ENCODE results near the gene PHLDB2.

Gene PHLDB2

DNA sequence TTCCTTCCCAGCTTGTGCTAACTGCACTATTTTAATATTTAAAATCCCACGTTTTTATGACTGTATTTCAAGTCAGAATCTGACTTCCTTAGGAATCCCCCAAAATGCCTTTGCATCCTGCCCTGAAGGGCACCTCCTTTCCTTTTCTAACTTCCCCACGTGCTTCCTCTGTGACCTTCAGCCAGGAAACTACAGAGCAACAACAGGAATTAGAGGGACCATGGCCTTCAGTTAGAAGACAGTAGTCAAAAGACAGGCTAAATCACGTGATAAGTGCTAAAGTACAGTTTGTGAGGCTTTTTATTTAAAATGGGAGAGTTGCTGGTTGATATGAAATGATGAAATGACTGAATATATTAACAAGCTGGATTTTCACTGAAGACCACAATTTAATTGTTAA is 108.0 kb downstream of the PHLDB2 start:
- no peak for DNase-seq

DNA sequence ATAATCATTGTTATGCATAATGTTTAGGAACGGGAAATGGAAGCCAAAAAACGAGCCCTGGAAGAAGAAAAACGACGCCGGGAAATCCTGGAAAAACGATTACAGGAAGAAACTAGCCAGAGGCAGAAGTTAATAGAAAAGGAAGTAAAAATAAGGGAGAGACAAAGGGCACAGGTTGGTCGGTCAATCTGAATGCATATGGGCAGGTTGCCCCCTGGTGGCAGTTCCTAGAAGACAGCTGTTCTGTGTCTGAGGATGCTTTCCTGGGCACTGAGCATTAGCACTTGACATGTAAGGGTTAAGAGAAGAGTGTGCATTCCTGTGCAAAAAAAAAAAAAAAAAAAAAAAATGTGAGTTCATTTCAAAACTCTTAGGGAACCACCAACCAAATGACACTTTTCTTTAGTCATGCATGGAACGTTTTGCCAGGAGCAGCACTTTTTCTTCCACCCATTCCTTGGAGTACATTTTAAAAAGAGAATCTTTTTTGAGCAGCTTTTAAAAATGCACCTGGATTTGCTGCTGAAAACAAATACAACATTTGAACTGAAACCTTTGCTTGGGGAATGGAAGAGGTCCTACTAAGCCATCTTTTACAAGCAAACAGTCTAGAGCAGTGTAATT is 108.7 kb downstream of the PHLDB2 start:
- peak; percentile 82 for DNase-seq

DNA sequence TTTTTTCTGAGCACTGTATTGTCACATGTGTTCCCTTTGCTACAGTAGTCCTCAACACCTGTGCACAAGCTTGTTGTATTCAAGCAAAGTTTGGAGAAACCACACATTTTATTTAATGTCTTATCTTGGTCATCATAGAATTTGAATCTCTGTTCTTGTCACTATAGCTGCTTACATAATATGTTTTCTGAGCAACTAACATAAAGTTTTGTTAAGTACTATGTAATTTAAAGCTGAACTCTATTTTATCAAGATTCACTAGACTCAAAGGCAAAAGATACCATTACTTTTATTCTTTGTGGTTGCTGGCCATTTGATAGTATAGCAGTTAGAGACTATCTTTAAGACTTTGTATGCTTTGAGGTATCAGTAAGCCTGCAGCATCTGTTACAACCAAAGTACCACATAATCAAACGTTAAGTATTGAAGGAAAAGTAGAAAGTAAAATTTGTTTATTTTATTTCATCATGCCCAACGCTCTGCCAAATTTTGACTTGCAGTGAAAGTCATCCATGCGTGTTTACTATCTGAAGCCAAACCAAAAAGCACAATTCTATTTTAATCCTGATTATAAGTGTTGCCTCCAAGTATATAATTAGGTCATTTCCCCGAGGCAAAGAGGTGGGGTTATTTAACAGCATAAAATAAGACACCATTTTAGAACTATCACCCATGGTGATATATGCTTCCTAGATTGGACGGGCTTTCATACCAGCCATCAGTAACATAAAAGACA is 109.4 kb downstream of the PHLDB2 start:
- no peak for DNase-seq

DNA sequence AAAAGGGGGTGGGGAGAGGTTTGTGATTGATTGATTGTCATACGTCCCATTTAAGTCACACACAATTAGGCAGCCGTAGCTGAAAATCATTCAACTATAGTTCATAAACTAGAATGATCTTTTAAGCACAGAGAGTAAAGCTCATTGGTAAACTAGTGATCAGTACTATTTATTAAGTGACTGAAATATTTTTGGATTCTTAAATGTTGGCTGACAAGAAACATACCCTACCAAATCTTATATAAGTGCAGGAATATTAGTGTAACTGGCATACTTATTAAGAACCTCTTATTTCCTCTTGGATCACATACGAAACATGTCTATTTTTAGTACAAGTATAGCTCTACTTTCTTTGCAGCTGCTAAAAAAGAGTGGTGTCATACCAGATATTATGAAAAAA is 111.3 kb downstream of the PHLDB2 start:
- DNase-seq: no peak

DNA sequence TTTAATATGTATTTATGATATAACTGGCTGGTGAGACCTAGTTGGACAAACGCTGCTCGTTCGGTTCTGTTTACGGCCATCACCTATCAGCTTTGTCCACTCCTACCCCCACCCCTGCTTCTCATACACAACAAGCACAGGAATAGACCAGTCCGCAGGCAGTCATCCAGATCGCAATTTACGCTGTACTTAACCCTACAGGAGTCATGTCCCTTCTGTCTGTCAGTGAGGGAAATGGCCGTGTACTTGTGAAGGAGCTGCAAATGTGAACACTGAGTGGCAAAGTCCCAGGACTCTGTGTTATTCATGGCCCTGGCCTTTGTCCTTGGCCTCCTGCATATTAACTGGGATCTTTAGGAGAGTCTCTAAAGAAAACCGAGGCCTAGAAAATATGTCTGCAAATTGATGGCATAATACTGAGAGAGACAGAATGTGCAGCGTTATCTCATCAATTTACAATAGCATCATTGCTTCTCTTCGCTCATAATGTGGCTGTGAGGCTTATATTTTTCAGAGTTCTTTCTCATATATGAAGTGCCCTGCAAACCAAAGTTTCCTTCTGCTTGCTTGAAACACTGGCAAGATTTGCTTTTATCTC is 112.6 kb downstream of the PHLDB2 start:
- DNase-seq: no peak

DNA sequence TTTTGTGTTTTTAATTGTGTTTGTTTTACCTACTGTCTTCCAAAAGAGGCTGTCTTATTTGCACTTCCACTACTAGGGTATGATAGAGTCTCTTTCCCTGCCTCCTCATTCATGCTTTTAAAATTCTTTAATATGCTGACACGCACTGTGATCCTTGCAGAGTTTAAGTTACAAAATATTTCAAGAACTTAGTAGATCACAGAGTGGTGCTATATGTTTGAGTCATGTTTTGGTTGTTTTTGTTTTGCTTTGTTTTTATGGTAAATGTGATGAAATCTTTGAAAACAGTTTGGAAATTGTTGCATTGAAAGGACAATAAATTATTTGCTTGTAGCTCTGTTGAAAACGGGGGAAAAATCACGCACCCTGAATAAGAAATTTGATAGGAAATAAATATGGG is 113.8 kb downstream of the PHLDB2 start:
- DNase-seq: no peak

DNA sequence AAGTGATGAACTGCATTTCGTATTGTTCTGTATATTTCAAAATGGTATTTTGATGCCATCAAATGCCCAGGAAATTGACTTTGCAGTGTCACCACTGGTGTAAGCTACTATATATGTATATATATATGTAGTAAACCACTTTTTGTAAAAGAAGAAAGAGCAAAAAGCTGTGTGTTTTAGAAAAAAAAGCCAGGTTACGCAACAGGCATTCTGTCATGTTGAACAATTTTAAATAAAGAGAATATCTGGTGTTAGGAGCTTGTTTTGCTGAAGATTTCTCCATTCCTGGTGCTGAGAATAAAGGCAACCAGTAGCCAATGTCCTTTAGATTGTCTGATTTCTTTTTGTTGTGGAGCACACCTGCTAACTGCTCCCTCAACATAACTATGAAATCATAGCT is 116.1 kb downstream of the PHLDB2 start:
- no peak for DNase-seq

DNA sequence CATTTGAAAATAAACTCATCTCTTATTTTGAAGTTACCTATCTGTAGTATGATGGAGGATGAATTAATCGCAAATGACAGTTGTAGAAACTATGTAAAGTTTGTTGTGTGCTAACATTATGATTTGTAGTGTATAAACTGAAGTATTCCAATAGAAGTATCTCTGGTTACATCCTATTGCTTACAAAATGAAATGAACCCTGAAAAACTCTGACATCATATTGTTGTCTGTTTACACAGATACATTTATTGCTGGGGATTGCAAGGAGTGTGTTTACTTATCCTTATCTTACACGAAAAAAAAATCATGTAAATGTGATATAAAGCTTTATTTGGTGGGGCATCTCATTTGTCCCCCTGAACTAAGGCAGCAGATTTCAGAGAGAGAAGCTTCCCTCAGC is 117.2 kb downstream of the PHLDB2 start:
- DNase-seq: no peak

DNA sequence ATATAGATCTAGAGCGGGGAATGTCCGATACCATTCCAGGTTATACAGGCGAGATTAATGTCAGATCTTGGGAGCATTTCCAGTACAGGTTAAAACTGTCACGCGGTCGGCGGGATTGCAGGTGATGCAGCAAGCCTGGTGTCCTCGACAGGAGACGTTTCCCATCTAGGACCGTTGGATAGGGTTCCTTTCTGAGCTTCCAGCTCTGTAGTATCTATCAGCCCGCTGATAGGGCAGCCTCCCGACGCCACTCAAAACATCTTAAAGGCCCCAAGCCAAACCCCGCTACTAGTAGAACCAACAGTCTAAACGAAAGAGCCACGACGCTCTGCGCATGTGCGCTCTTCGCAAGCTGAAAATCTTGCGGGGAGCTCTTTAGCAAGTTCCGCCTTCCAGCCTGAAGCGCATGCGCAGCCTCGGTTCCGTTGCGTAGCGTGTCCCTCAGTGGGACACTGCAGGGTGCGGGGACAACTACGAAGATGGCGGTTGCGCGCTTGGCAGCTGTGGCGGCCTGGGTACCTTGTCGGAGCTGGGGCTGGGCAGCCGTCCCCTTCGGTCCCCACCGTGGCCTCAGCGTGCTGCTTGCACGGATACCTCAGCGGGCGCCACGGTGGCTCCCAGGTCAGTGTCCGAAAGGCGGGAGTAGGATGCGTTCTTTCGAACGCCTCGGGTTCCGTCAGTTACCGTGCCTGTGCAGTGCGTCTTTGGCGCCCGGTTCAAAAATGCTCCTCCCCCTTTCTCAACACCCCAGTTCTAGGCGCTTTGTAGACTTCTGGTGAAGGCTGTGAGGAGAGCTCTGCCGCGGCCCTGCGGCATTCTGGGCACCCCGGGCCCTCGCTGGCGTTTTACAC is 119.7 kb downstream of the PHLDB2 start, which contains the start of gene ABHD10:
TSS of gene ABHD10 (plus strand) at position 444 of the 851 bp plus-strand sequence. CDS start at position 480, 36 bp downstream.
- DNase-seq: peak; percentile 97

DNA sequence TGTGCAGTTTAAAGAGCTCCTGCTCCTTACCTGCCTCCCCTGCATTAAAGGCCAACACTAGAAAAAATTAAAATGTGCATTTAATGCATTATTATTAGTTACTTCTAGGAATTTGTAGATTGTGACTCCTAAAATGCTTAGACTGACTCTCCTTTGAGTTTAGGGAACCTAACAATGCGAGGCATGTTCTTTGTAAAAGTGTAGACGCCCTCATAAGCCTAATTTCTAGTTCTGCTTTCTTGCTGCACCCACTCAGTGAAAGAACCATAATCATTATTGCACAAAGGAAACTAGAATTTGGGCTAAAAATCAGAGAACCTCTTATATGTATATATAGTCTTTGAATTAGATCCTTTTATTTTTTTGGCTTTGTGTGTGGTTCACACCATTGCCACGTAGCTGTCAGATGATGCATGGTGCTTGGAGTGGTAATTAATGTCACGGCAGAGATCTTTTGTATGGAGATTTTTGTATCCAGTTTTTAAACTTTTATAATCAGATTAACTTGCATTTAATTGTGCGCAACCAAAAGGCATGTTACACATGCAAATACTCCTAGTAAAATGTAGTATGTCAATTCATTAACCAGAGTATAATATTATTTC is 120.5 kb downstream of the PHLDB2 start:
- DNase-seq: no peak

DNA sequence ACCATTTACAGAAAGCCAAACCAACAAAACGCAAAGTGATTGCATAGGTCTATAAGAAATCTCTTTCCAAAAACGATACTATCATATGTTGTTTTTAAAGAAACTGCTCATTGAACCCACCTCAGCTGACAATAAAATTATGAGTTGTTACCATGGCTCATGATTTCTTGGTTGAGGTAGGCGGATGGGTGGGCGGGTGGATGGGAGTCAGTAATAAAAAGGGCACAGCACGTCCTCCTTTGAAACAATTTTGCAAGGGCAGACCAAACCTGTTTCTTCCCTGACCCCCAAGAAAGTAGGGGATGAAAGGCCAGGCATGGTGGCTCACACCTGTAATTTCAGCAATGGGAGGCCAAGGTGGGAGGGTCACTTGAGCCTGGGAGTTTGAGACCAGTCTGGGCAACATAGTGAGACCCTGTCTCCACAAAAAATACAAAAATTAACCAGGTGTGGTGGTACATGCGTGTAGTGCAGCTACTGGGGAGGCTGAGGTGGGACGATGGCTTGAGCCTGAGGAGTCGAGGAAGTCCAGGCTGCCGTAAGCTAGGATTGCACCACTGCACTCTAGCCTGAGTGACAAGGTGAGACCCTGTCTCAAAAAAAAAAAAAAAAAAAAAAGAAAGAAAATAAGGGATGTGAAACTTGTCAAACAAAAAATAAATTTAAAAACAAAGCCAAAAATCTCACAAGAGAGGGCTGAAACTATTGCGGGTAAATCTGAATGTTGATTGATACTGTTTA is 121.8 kb downstream of the PHLDB2 start:
- DNase-seq: peak; percentile 73

DNA sequence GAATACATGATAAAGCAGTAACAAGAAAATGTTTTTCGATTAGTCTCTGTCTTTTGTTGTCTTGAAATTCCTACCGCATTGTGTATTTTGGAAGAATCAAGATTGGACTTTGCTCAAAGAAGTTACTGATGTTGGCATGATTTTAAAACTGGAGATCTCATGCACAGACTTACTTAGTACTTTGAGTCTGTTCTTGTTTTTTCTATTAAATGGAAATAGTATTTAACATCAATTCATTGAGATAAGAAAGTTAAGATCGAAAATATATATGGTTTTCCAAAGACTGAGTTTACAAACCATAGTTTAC is 122.3 kb downstream of the PHLDB2 start:
- no peak for DNase-seq

DNA sequence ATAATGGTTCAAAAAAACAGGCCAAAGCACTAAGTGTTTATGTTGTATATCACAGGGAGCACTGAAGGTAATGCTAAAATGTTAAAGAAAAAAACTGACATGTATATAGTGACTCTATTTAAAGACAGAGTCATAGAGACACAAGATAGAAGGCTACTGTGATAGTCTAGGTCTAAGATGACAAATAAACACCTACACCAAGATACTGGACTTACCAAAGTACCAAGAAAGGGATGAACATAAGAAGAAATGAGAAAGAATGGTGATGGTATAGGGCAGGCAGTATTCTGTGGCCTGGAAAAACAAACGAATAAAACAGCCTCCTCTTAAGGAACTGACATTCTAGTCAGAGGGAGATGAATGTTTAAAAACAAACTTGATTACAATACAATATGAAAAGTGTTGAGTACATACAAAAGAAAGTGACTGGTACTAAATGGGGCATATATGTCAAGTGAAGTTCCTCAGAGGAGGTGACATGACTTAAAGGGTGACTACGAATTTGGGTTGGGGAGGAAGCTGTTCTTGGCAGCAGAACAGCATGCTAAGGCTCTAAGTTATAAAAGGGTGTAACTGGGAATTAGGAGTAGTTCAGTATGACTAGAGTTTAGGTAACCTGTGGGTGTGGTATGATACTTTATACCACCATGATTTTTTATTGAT is 125.7 kb downstream of the PHLDB2 start:
- DNase-seq: no peak

DNA sequence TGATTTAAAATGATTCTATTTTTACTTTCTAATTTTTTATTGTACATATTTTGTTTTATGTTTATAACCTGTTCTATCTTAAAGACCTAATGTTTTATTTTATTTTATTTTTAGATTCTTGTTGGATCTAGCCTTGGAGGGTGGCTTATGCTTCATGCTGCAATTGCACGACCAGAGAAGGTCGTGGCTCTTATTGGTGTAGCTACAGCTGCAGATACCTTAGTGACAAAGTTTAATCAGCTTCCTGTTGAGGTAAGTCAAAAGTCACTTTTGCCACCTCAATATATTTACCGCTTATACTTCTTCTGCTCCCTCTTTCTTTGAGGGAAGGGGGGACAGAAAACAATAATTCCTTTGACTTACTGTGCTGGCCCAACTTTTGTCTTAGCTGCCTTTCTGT is 127.7 kb downstream of the PHLDB2 start:
- DNase-seq: no peak

DNA sequence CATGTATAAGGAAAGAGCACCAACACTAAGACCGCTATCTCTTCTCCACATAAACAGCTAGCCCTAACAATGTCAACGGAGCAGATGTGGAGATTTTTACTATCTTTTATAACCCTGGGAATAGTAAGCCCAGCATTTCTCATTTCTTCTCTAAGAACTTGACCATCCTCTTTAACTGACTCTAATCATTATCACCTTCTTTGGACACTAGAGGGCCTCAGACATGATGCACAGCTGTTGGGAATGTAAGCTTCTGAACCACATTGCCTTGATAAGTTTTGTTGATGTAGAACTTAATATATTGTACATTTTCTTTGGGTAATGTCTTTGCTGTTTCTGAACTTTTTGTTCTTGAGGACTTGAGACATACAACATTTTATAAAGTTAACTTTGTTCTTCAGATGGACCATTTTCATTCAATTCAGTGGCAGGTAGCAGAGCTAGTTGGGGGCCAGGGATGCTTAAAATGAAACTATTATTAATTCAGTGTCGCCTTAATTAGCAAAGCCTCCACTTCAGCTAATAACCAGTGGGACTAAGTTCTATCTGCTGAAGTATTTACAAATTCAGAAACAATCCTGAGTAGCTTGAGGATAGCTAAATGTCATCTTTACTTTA is 130.1 kb downstream of the PHLDB2 start:
- DNase-seq: no peak

DNA sequence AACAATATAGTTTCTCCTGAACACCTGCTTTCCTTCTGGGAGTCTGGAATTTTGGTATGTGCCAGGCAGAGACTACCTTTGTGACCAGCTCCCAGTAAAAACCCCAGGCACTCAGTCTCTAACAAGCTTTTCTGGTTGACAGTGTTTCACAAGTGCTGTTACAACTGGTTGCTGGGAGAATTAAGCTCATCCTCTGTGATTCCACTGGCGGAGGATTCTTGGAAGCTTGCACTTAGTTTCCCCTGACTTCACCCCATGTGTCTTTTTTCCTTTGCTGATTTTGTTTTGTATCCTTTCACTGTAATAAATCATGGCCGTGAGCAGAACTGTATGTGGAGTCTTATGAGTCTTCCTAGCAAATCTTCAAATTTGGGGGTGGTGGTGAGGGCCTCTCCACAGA is 134.0 kb downstream of the PHLDB2 start:
- DNase-seq: no peak

DNA sequence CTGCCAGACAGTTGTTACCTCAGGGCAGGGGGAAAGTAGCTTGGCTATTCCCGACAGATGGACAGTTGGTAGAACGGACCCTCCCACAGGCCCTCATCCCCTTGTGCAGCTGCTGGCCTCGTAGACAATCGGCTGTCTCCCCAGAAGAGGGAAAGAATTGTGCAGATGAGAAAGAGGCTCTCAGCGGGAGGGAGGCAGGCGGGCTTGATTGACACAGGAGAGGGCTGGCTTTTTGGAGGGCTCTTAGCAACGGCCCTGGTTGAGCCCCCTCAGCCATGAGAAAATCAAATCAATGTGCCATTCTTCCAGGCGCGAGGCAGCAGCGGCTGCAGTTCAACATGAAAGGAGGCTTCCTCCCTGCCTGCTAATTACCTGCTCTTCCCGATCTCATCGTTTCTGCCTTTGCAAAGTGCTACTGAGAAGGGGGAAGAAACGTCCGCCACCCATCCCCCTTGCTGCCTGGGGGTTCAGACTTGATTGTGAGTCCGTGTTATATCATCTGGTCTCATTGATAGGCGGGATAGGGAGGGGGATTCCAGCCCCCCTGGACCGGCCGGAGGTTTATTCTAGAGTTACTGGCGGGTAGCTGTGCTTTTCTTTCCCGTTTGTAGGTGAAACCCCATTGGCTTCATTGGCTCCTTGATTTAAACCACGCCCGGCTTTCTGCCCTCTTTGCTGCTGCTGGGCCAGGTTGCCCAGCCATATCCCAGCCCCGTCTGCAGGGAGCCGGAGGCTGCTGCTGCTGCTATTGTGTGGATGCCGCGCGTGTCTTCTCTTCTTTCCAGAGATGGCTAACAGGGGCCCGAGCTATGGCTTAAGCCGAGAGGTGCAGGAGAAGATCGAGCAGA is 139.8 kb downstream of the PHLDB2 start, which contains the start of gene TAGLN3:
TSS of gene TAGLN3 (plus strand) at position 287 of the 848 bp plus-strand sequence. CDS start at position 788, 501 bp downstream.
- DNase-seq: no peak

DNA sequence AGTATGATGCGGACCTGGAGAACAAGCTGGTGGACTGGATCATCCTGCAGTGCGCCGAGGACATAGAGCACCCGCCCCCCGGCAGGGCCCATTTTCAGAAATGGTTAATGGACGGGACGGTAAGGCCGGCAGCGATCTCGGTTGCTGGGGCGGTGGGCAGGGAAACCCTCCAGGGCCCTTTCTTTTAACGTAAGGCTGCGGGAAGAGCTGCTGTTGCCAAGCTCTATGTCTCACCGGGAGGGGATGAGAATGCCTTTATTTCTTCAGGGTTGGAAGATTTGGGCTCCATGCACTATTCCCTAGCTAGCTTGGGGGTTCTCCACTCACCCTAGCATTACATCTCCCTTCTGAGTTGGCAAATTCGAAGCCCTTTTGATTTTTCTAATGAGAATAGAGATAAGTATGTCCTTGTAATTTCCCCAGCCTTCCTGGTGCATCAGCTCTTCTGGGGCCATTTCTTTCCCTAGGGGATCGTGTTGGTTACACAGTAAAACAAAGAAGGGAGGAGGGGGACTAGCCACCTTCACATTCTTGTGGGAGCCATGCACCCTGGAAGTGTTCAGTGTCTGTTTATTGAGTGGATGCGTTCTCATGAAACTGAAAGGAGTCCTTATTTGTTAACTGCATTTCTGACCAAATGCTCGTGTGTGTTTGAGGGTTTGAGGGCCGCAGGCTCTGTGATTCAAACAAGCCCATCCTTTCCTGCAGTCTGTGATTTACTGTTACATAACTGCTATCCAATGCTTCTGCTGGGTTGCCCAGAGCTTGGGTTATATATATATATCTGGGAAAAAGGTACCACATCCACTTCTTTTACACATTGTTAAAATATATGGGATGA is 140.6 kb downstream of the PHLDB2 start:
- DNase-seq: no peak

DNA sequence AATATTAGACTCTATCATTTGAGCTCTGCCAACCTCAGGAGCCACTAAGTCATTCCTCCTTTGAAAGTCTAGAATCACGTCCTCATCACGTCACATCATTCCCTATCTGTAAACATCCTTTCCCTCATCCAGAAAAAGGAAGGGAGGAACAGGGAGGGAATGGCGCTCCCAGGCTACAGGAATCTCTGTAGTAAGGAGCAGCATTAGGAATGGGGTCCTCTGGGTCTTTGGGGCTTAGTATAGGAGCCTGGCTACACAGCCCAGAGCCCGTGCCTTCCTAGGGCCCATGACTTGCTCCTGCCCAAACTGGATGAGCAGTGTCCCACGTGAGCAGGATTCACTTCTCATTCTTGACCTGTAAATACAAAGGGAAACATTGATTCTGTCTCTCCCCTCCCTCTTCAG is 141.3 kb downstream of the PHLDB2 start:
- no peak for DNase-seq
